ENCODE measurements around the gene PPP1R12B.

The PPP1R12B gene

GRCh38 chr1:202320081-202320405 is 28.5 kb upstream of the PPP1R12B start:
- no peak overlapping the region for H3K4me2 ChIP-seq (ENCODE audit: low read length)
- H3K4me3 ChIP-seq (ENCODE audit: low read depth, low read length) = no peak overlapping the region
- H3K4me1 ChIP-seq = no peaks in the 10 kb centered on the region
- H3K36me3 ChIP-seq (ENCODE audit: control insufficient read depth, insufficient read depth, low read length) = no peaks in the 10 kb centered on the region
- no peaks in the 10 kb centered on the region for H3K9me3 ChIP-seq (ENCODE audit: control insufficient read depth, low read length)
- H3K27me3 ChIP-seq (ENCODE audit: control insufficient read depth, insufficient read depth, low read length) = no peaks in the 10 kb centered on the region
- no peak overlapping the region for H2AFZ ChIP-seq
- H3K27ac ChIP-seq = no peak overlapping the region
- H3K79me2 ChIP-seq = no peaks in the 10 kb centered on the region
- no peak overlapping the region for H3K9ac ChIP-seq
- no peak for TF ChIP-seq CTCF (IDR thresholded peaks at IDR 0.05)

GRCh38 chr1:202323731-202324130 is 24.8 kb upstream of the PPP1R12B start:
- Histone ChIP-seq H3K36me3 (ENCODE audit: control insufficient read depth, insufficient read depth, low read length) (no peaks in the 10 kb centered on the region), H3K9me3 (ENCODE audit: control insufficient read depth, low read length) (no peaks in the 10 kb centered on the region), H3K79me2 (no peaks in the 10 kb centered on the region), H3K27ac (no peak overlapping the region), H3K4me2 (ENCODE audit: low read length) (no peak overlapping the region), H3K9ac (no peak overlapping the region), H3K4me3 (ENCODE audit: low read depth, low read length) (no peak overlapping the region), H3K27me3 (ENCODE audit: control insufficient read depth, insufficient read depth, low read length) (no peaks in the 10 kb centered on the region), H3K4me1 (no peaks in the 10 kb centered on the region), H2AFZ (no peak overlapping the region)
- no peak for TF ChIP-seq CTCF (IDR thresholded peaks at IDR 0.05)

- no peak overlapping the region for H3K4me3 ChIP-seq (ENCODE audit: low read depth, low read length)
- no peaks in the 10 kb centered on the region for H3K27me3 ChIP-seq (ENCODE audit: control insufficient read depth, insufficient read depth, low read length)
- no peak overlapping the region for H3K4me2 ChIP-seq (ENCODE audit: low read length)
- no peaks in the 10 kb centered on the region for H3K36me3 ChIP-seq (ENCODE audit: control insufficient read depth, insufficient read depth, low read length)
- H3K9me3 ChIP-seq (ENCODE audit: control insufficient read depth, low read length) = no peaks in the 10 kb centered on the region
- no peak overlapping the region for H3K9ac ChIP-seq
- H2AFZ ChIP-seq = no peak overlapping the region
- no peaks in the 10 kb centered on the region for H3K4me1 ChIP-seq
- TF ChIP-seq CTCF (IDR thresholded peaks at IDR 0.05) = no peak
- no peak overlapping the region for H3K27ac ChIP-seq
- no peaks in the 10 kb centered on the region for H3K79me2 ChIP-seq
These were observed 23.9 kb upstream of the PPP1R12B start for GRCh38 chr1:202324646-202325045.

DNA sequence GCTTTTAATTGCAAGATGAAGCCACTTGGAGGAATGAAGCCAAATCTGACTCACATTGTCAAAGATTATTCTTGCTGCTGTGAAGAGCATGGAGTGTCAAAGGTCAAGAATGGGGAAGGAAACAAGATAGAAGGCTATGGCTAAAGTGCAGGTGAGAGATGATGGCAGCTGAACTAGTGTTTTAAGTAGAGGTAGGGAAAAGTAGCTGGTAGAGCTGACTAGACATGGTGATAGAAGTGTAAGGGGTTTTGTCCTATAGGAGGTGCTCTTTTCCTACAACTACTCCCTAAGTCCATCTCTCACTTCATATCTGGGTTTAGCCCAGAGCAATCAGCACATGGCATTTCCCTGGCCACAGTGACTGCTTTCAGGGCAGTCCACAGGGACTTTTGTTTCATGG is 18.6 kb upstream of the PPP1R12B start:
- no peak for TF ChIP-seq CTCF (IDR thresholded peaks at IDR 0.05)
- no peaks in the 10 kb centered on the region for H3K79me2 ChIP-seq
- no peaks in the 10 kb centered on the region for H3K4me1 ChIP-seq
- no peak overlapping the region for H3K9ac ChIP-seq
- H3K36me3 ChIP-seq (ENCODE audit: control insufficient read depth, insufficient read depth, low read length) = no peaks in the 10 kb centered on the region
- no peak overlapping the region for H3K4me2 ChIP-seq (ENCODE audit: low read length)
- H3K27ac ChIP-seq = no peak overlapping the region
- no peak overlapping the region for H2AFZ ChIP-seq
- no peaks in the 10 kb centered on the region for H3K9me3 ChIP-seq (ENCODE audit: control insufficient read depth, low read length)
- no peak overlapping the region for H3K4me3 ChIP-seq (ENCODE audit: low read depth, low read length)
- no peaks in the 10 kb centered on the region for H3K27me3 ChIP-seq (ENCODE audit: control insufficient read depth, insufficient read depth, low read length)

- Histone ChIP-seq H3K79me2 (no peaks in the 10 kb centered on the region), H3K4me3 (ENCODE audit: low read depth, low read length) (no peak overlapping the region), H3K27me3 (ENCODE audit: control insufficient read depth, insufficient read depth, low read length) (no peaks in the 10 kb centered on the region), H3K9me3 (ENCODE audit: control insufficient read depth, low read length) (no peaks in the 10 kb centered on the region), H3K4me1 (no peaks in the 10 kb centered on the region), H3K4me2 (ENCODE audit: low read length) (peak overlapping the region; percentile 29), H3K9ac (no peak overlapping the region), H3K27ac (no peak overlapping the region), H3K36me3 (ENCODE audit: control insufficient read depth, insufficient read depth, low read length) (no peaks in the 10 kb centered on the region), H2AFZ (no peak overlapping the region)
- no peak for TF ChIP-seq CTCF (IDR thresholded peaks at IDR 0.05)
These were observed 14.6 kb upstream of the PPP1R12B start for GRCh38 chr1:202333861-202334260.

Data from parathyroid adenoma (tissue), 2 donors.